ENCODE data around the gene ADAM30.

- no peak for TF ChIP-seq CTCF (IDR thresholded peaks at IDR 0.05; ENCODE audit: poor library complexity)
- TF ChIP-seq EZH2phosphoT487 (IDR thresholded peaks at IDR 0.05; ENCODE audit: low read depth, severe bottlenecking, unreplicated experiment): no peak
- no peak for TF ChIP-seq EZH2 (IDR thresholded peaks at IDR 0.05; ENCODE audit: borderline replicate concordance)
Measured at GRCh38 chr1:119910618-119911017, 14.3 kb upstream of the ADAM30 start.

All from hepatocyte (in vitro differentiated cells).